Neural cell (in vitro differentiated cells): ENCODE results near the gene CRMP1. TPM values are rescaled to one million over a fixed set of nuclear protein-coding genes. Genes with fewer than 3 reads are reported as not detected.

Experiments used
- H2AFZ ChIP-seq: fragments of 200-600, 300-800 bp; sonication (generic), shearing (Covaris generic); 2 replicates; pipeline ENCODE4 v1.6.0; 2014; ENCODE audit warnings: low read depth, mild to moderate bottlenecking, antibody characterized with exemption, low read length, moderate library complexity
- H3F3A ChIP-seq: fragments of 200-600 bp; shearing (Covaris generic); 2 replicates; pipeline ENCODE4 v1.6.1; 2016; ENCODE audit warnings: mild to moderate bottlenecking, moderate library complexity, mixed read lengths, antibody characterized with exemption, low read length; ENCODE audit not compliant: insufficient read depth, poor library complexity, severe bottlenecking
- H3K27ac ChIP-seq: fragments of 200-600, 300-800 bp; sonication (generic), shearing (Covaris generic); 2 replicates; pipeline ENCODE4 v1.5.1; 2014; ENCODE audit warnings: mild to moderate bottlenecking, low read length, moderate library complexity
- H3K27me3 ChIP-seq: fragments of 300-800, 200-600 bp; sonication (generic), shearing (Covaris generic); 2 replicates; pipeline ENCODE4 v1.6.0; 2014; ENCODE audit warnings: mild to moderate bottlenecking, low read depth, low read length, moderate library complexity; ENCODE audit not compliant: insufficient read depth
- H3K36me3 ChIP-seq: fragments of 300-800, 200-600 bp; sonication (generic), shearing (Covaris generic); 2 replicates; pipeline ENCODE4 v1.5.1; 2014; ENCODE audit warnings: mild to moderate bottlenecking, antibody characterized with exemption, low read length, moderate library complexity; ENCODE audit not compliant: insufficient read depth
- H3K4me2 ChIP-seq: fragments of 300-800, 200-600 bp; sonication (generic), shearing (Covaris generic); 2 replicates; pipeline ENCODE4 v1.6.0; 2014; ENCODE audit warnings: mild to moderate bottlenecking, low read length
- H3K4me3 ChIP-seq: fragments of 300-800, 200-600 bp; sonication (generic), shearing (Covaris generic); 2 replicates; pipeline ENCODE4 v1.5.1; 2014; ENCODE audit warnings: mild to moderate bottlenecking, low read length, moderate library complexity
- H3K79me2 ChIP-seq: fragments of 200-600 bp; shearing (Covaris generic); replicated peaks from 2 replicates; pipeline ENCODE4 v1.6.0; 2014; ENCODE audit warnings: mild to moderate bottlenecking, low read length, moderate library complexity; ENCODE audit not compliant: insufficient read depth
- H3K9ac ChIP-seq: fragments of 300-800, 200-600 bp; sonication (generic), shearing (Covaris generic); 2 replicates; pipeline ENCODE4 v1.6.1; 2016; ENCODE audit warnings: mild to moderate bottlenecking, low read length, mixed read lengths
- H3K9me2 ChIP-seq: fragments of 200-600 bp; shearing (Covaris generic); 2 replicates; pipeline ENCODE4 v1.6.1; 2016; ENCODE audit warnings: mild to moderate bottlenecking, low read length, mixed read lengths; ENCODE audit not compliant: insufficient read depth
- H3K9me3 ChIP-seq: fragments of 200-600, 300-800 bp; sonication (generic), shearing (Covaris generic); 2 replicates; pipeline ENCODE4 v1.6.1; 2016; ENCODE audit warnings: mild to moderate bottlenecking, mixed run types, low read length, moderate library complexity, mixed read lengths
- H4K20me1 ChIP-seq: fragments of 200-600 bp; shearing (Covaris generic); 2 replicates; pipeline ENCODE4 v1.6.1; 2016; ENCODE audit warnings: mild to moderate bottlenecking, mixed run types; ENCODE audit not compliant: insufficient read depth
- CTCF ChIP-seq: fragments of 450-650 bp; IDR thresholded peaks from 2 replicates; pipeline ENCODE4 v1.5.1; 2014; ENCODE audit warnings: antibody characterized with exemption, mild to moderate bottlenecking, moderate library complexity; ENCODE audit not compliant: poor library complexity, severe bottlenecking
- EP300 ChIP-seq: fragments of 450-650 bp; conservative IDR thresholded peaks from 2 replicates; pipeline ENCODE4 v1.6.1; 2014; ENCODE audit warnings: antibody characterized with exemption, mild to moderate bottlenecking, moderate library complexity; ENCODE audit not compliant: poor library complexity, severe bottlenecking
- EZH2 ChIP-seq: fragments of 200-600, 300-800 bp; shearing (Covaris generic), sonication (generic); IDR thresholded peaks from 2 replicates; pipeline ENCODE4 v1.6.1; 2014; ENCODE audit warnings: antibody characterized with exemption, low read length, borderline replicate concordance, mild to moderate bottlenecking; ENCODE audit not compliant: insufficient read depth, poor library complexity, severe bottlenecking
- MXI1 ChIP-seq: fragments of 450-650 bp; conservative IDR thresholded peaks from 2 replicates; pipeline ENCODE4 v1.6.1; 2014; ENCODE audit warnings: antibody characterized with exemption, mild to moderate bottlenecking; ENCODE audit not compliant: poor library complexity, severe bottlenecking
- POLR2AphosphoS5 ChIP-seq: IDR thresholded peaks from 2 replicates; pipeline ENCODE4 v1.6.1; 2012
- RAD21 ChIP-seq: fragments of 450-650 bp; conservative IDR thresholded peaks from 2 replicates; pipeline ENCODE4 v1.6.1; 2014; ENCODE audit warnings: antibody characterized with exemption, mild to moderate bottlenecking, moderate library complexity
- SMC3 ChIP-seq: fragments of 450-650 bp; conservative IDR thresholded peaks from 2 replicates; pipeline ENCODE4 v1.6.1; 2014; ENCODE audit warnings: antibody characterized with exemption, mild to moderate bottlenecking, moderate library complexity; ENCODE audit not compliant: poor library complexity
- TAF1 ChIP-seq: IDR thresholded peaks from 2 replicates; pipeline ENCODE4 v1.6.1; 2012; ENCODE audit warnings: low read depth
- polyA plus RNA-seq: library from polyadenylated mRNA; depleted of rRNA; stranded (reverse); fragments of >200 nt; gene quantifications from 2 replicates; pipeline ENCODE4 v1.2.3, GENCODE V29; 2014
- TF ChIP-seq, protein P1 (sequence below): IDR thresholded peaks from 2 replicates; pipeline ENCODE4 v1.6.1; 2012; ENCODE audit warnings: borderline replicate concordance

Gene CRMP1
- polyA plus RNA-seq, 1 donor from 2014 or later = 642 TPM

DNA sequence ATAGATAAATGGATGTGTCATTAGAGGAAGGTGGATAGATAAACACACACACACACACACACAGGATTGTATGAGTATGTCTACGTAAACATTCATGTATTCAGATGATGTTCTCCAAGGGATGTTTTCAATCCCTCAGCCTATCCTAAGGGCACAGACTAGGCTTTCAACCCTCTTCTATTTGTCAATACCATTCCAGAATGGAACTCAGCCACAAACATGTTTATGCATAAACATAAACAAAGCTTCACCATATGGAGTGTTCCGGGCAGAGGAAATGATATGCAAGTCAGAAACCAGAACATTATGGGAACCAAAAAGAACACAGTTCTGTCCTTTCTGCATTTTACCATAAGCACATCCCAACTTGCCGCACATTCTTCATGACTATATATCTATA, 25.0 kb downstream of the CRMP1 start:
- TF ChIP-seq MXI1 (no peak), CTCF (no peak), EP300 (no peak), POLR2AphosphoS5 (no peak), SMC3 (no peak), TAF1 (no peak), RAD21 (no peak), EZH2 (no peak)
- TF ChIP-seq, protein P1, sequence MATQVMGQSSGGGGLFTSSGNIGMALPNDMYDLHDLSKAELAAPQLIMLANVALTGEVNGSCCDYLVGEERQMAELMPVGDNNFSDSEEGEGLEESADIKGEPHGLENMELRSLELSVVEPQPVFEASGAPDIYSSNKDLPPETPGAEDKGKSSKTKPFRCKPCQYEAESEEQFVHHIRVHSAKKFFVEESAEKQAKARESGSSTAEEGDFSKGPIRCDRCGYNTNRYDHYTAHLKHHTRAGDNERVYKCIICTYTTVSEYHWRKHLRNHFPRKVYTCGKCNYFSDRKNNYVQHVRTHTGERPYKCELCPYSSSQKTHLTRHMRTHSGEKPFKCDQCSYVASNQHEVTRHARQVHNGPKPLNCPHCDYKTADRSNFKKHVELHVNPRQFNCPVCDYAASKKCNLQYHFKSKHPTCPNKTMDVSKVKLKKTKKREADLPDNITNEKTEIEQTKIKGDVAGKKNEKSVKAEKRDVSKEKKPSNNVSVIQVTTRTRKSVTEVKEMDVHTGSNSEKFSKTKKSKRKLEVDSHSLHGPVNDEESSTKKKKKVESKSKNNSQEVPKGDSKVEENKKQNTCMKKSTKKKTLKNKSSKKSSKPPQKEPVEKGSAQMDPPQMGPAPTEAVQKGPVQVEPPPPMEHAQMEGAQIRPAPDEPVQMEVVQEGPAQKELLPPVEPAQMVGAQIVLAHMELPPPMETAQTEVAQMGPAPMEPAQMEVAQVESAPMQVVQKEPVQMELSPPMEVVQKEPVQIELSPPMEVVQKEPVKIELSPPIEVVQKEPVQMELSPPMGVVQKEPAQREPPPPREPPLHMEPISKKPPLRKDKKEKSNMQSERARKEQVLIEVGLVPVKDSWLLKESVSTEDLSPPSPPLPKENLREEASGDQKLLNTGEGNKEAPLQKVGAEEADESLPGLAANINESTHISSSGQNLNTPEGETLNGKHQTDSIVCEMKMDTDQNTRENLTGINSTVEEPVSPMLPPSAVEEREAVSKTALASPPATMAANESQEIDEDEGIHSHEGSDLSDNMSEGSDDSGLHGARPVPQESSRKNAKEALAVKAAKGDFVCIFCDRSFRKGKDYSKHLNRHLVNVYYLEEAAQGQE = no peak
- Histone ChIP-seq H3K4me2 (no peak overlapping the region), H4K20me1 (peaks cover 56% of the 10 kb centered on the region), H3K9me2 (no peaks in the 10 kb centered on the region), H3K27me3 (no peaks in the 10 kb centered on the region), H3F3A (no peaks in the 10 kb centered on the region), H3K9me3 (no peaks in the 10 kb centered on the region), H3K36me3 (peaks cover 11% of the 10 kb centered on the region), H3K9ac (no peak overlapping the region), H3K79me2 (peaks cover 78% of the 10 kb centered on the region), H3K27ac (no peak overlapping the region), H2AFZ (no peak overlapping the region), H3K4me3 (no peak overlapping the region)

DNA sequence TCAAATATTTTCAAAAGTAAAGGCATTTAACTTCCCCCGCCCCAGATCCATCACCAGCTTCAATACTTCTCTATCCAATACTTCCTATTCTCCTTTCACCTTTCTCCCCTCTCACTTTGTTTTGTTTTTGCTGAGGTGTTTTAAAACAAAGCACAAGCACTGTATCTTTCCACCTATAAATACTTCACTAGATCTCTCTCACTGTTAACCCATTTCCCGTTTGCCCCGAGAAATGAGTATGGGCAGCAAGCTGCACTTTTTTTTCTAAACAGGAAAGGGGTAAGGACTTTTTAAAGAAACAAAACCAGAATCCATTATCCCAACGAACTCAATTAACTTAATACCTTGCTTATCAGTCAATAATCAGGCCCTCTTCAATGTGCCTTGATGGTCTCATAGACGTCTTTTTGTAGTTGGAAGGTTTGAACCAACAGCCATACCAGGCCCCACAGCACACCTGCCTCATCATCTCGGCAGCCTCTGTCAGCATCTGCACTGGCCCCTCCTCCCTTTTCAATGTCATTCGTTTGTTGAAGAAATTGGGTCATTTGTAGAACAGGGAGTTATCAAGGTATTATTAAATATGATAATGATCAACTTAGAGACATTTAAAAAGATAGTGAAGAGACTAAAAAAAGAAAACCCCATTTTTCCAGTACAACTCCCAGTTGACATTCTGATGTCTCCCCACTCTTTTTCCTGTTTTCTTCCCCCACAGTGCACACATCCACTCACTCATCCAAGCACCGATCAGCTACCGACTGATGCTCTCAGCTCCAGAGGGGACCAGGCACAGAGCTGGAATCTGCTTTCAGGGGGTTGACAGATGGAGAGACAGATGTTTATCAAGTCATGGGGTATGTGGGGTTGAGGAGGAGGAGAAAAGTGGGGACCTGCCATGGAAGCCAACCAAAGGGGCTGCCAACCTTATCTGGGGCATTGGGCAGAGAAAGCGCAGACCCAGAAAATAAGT, 25.8 kb downstream of the CRMP1 start:
- H3F3A ChIP-seq = no peaks in the 10 kb centered on the region
- H3K27ac ChIP-seq = no peak overlapping the region
- peaks cover 57% of the 10 kb centered on the region for H4K20me1 ChIP-seq
- H3K9me2 ChIP-seq = no peaks in the 10 kb centered on the region
- peaks cover 78% of the 10 kb centered on the region for H3K79me2 ChIP-seq
- no peak overlapping the region for H3K4me3 ChIP-seq
- no peaks in the 10 kb centered on the region for H3K27me3 ChIP-seq
- no peak overlapping the region for H3K9ac ChIP-seq
- H3K9me3 ChIP-seq = no peaks in the 10 kb centered on the region
- TF ChIP-seq EP300 (no peak), MXI1 (no peak), EZH2 (no peak)
- no peak overlapping the region for H2AFZ ChIP-seq
- H3K4me2 ChIP-seq = no peak overlapping the region
- H3K36me3 ChIP-seq = peaks cover 8% of the 10 kb centered on the region
